HEK293 (cell line): ENCODE measurements around the gene MCM7.

Experiments
- CTCF ChIA-PET: fragments of 350-600 bp; formaldehyde crosslinking; extraction: SDS; loops from one replicate; lab custom pipeline; 2021; ENCODE audit warnings: antibody characterized with exemption; lab: Yijun Ruan, JAX
- POLR2A ChIA-PET: fragments of 300-600 bp; formaldehyde crosslinking; extraction: SDS; loops from one replicate; lab custom pipeline; 2020; ENCODE audit warnings: antibody characterized with exemption, inconsistent platforms; lab: Yijun Ruan, JAX
- H3K27ac ChIP-seq: fragments of 200-500 bp; sonication (Bioruptor generic); 2 replicates; pipeline ENCODE4 v1.5.1; 2014; ENCODE audit warnings: low read depth, low read length, control low read depth, inconsistent platforms; ENCODE audit errors: extremely low read depth
- H3K36me3 ChIP-seq, 2 experiments: fragments of 200-500 bp in 1 of 2; sonication (Bioruptor generic) in 1 of 2; 1 replicate in 1 of 2; 2 replicates in 1 of 2; pipeline ENCODE4 v1.5.1; 2014 to 2017; ENCODE audit warnings: inconsistent platforms in 2 of 2, low read length in 2 of 2; ENCODE audit not compliant: control insufficient read depth in 2 of 2, insufficient read depth in 1 of 2
- H3K4me1 ChIP-seq: fragments of 200-500 bp; sonication (Bioruptor generic); 2 replicates; pipeline ENCODE4 v1.5.1; 2014; ENCODE audit warnings: mild to moderate bottlenecking, low read length, inconsistent platforms; ENCODE audit not compliant: control insufficient read depth, insufficient read depth
- H3K4me3 ChIP-seq: 2 replicates; pipeline ENCODE4 v1.5.1; 2011; ENCODE audit warnings: low read depth, mild to moderate bottlenecking, control low read depth, low read length, moderate library complexity
- H3K9me3 ChIP-seq: fragments of 200-500 bp; sonication (Bioruptor generic); 2 replicates; pipeline ENCODE4 v1.5.1; 2014; ENCODE audit warnings: low read depth, low read length, inconsistent platforms; ENCODE audit not compliant: control insufficient read depth, insufficient read depth
- BCL11B ChIP-seq: fragments of 450-650 bp; formaldehyde crosslinking; IDR thresholded peaks from 2 replicates; pipeline ENCODE4 v1.5.1; 2016; ENCODE audit warnings: low read depth, missing biosample characterization, missing genetic modification characterization
- EGR2 ChIP-seq: fragments of 450-650 bp; formaldehyde crosslinking; IDR thresholded peaks from 2 replicates; pipeline ENCODE4 v1.5.1; 2016; ENCODE audit warnings: low read depth, missing biosample characterization, missing genetic modification characterization
- FEZF1 ChIP-seq: fragments of 450-650 bp; formaldehyde crosslinking; IDR thresholded peaks from 2 replicates; pipeline ENCODE4 v1.5.1; 2016; ENCODE audit warnings: missing biosample characterization, missing genetic modification characterization
- GLI4 ChIP-seq: fragments of 450-650 bp; formaldehyde crosslinking; IDR thresholded peaks from 2 replicates; pipeline ENCODE4 v1.5.1; 2016; ENCODE audit warnings: missing biosample characterization, missing genetic modification characterization
- KLF1 ChIP-seq: fragments of 450-650 bp; formaldehyde crosslinking; IDR thresholded peaks from 2 replicates; pipeline ENCODE4 v1.5.1; 2016; ENCODE audit warnings: missing biosample characterization, missing genetic modification characterization
- KLF10 ChIP-seq: fragments of 450-650 bp; IDR thresholded peaks from 2 replicates; pipeline ENCODE4 v1.5.1; 2018; ENCODE audit warnings: missing biosample characterization, mild to moderate bottlenecking, missing genetic modification characterization
- PRDM1 ChIP-seq: fragments of 450-650 bp; formaldehyde crosslinking; IDR thresholded peaks from 2 replicates; pipeline ENCODE4; 2016; ENCODE audit warnings: missing biosample characterization, missing genetic modification characterization
- SETDB1 ChIP-seq: IDR thresholded peaks from one replicate; pipeline ENCODE4 v1.6.1; 2017; ENCODE audit warnings: mild to moderate bottlenecking, low read length, moderate library complexity, mixed read lengths; ENCODE audit not compliant: insufficient read length
- SP7 ChIP-seq: fragments of 450-650 bp; formaldehyde crosslinking; IDR thresholded peaks from 2 replicates; pipeline ENCODE4 v1.5.1; 2016; ENCODE audit warnings: missing biosample characterization, missing genetic modification characterization
- ZBTB20 ChIP-seq: fragments of 450-650 bp; formaldehyde crosslinking; IDR thresholded peaks from 2 replicates; pipeline ENCODE4 v1.5.1; 2016; ENCODE audit warnings: missing biosample characterization, missing genetic modification characterization
- ZFHX2 ChIP-seq: fragments of 450-650 bp; formaldehyde crosslinking; conservative IDR thresholded peaks from 2 replicates; pipeline ENCODE4 v1.5.1; 2016; ENCODE audit warnings: missing biosample characterization, missing genetic modification characterization
- ZNF10 ChIP-seq: fragments of 450-650 bp; formaldehyde crosslinking; IDR thresholded peaks from 2 replicates; pipeline ENCODE4 v1.5.1; 2017; ENCODE audit warnings: missing biosample characterization, missing genetic modification characterization
- ZNF112 ChIP-seq: fragments of 450-650 bp; formaldehyde crosslinking; IDR thresholded peaks from 2 replicates; pipeline ENCODE4 v1.5.0; 2017; ENCODE audit warnings: missing biosample characterization, missing genetic modification characterization
- ZNF138 ChIP-seq: fragments of 450-650 bp; formaldehyde crosslinking; IDR thresholded peaks from 2 replicates; pipeline ENCODE4 v1.5.1; 2016; ENCODE audit warnings: missing biosample characterization, missing genetic modification characterization, borderline replicate concordance
- ZNF140 ChIP-seq: fragments of 450-650 bp; formaldehyde crosslinking; IDR thresholded peaks from 2 replicates; pipeline ENCODE4 v1.5.1; 2016; ENCODE audit warnings: missing biosample characterization, missing genetic modification characterization
- ZNF184 ChIP-seq: fragments of 450-650 bp; IDR thresholded peaks from 2 replicates; pipeline ENCODE4 v1.5.1; 2018; ENCODE audit warnings: missing biosample characterization, mild to moderate bottlenecking, missing genetic modification characterization
- ZNF211 ChIP-seq: fragments of 450-650 bp; formaldehyde crosslinking; IDR thresholded peaks from 2 replicates; pipeline ENCODE4 v1.5.1; 2016; ENCODE audit warnings: low read depth, missing biosample characterization, missing genetic modification characterization
- ZNF24 ChIP-seq: fragments of 450-650 bp; formaldehyde crosslinking; IDR thresholded peaks from 2 replicates; pipeline ENCODE4 v1.5.1; 2016; ENCODE audit warnings: missing biosample characterization, missing genetic modification characterization
- ZNF350 ChIP-seq: fragments of 450-650 bp; formaldehyde crosslinking; IDR thresholded peaks from 2 replicates; pipeline ENCODE4 v1.5.0; 2017; ENCODE audit warnings: missing biosample characterization, mild to moderate bottlenecking, missing genetic modification characterization
- ZNF423 ChIP-seq: fragments of 450-650 bp; formaldehyde crosslinking; IDR thresholded peaks from 2 replicates; pipeline ENCODE4 v1.5.1; 2016; ENCODE audit warnings: missing biosample characterization, missing genetic modification characterization
- ZNF433 ChIP-seq: fragments of 450-650 bp; formaldehyde crosslinking; IDR thresholded peaks from 2 replicates; pipeline ENCODE4 v1.5.1; 2016; ENCODE audit warnings: missing biosample characterization, missing genetic modification characterization, low read depth
- ZNF530 ChIP-seq: fragments of 450-650 bp; formaldehyde crosslinking; IDR thresholded peaks from 2 replicates; pipeline ENCODE4 v1.5.1; 2016; ENCODE audit warnings: low read depth, missing biosample characterization, missing genetic modification characterization
- ZNF558 ChIP-seq: fragments of 450-650 bp; formaldehyde crosslinking; IDR thresholded peaks from 2 replicates; pipeline ENCODE4 v1.5.1; 2016; ENCODE audit warnings: missing biosample characterization, missing genetic modification characterization
- ZNF600 ChIP-seq: fragments of 450-650 bp; formaldehyde crosslinking; IDR thresholded peaks from 2 replicates; pipeline ENCODE4 v1.5.1; 2016; ENCODE audit warnings: missing biosample characterization, missing genetic modification characterization
- ZNF654 ChIP-seq: fragments of 450-650 bp; formaldehyde crosslinking; IDR thresholded peaks from 2 replicates; pipeline ENCODE4 v1.5.1; 2016; ENCODE audit warnings: low read depth, missing biosample characterization, missing genetic modification characterization
- ZNF777 ChIP-seq: fragments of 450-650 bp; formaldehyde crosslinking; IDR thresholded peaks from 2 replicates; pipeline ENCODE4 v1.5.1; 2017; ENCODE audit warnings: missing biosample characterization, missing genetic modification characterization, borderline replicate concordance
- ZSCAN18 ChIP-seq: fragments of 450-650 bp; formaldehyde crosslinking; IDR thresholded peaks from 2 replicates; pipeline ENCODE4 v1.5.1; 2016; ENCODE audit warnings: missing biosample characterization, missing genetic modification characterization
- ZXDB ChIP-seq: fragments of 450-650 bp; formaldehyde crosslinking; IDR thresholded peaks from 2 replicates; pipeline ENCODE4 v1.5.1; 2016; ENCODE audit warnings: missing biosample characterization, missing genetic modification characterization

The MCM7 gene

GRCh38 chr7:100079024-100079560, 22.1 kb downstream of the MCM7 start:
- no peak overlapping the region for H3K4me3 ChIP-seq
- POLR2A ChIA-PET: interaction anchor here (0.6 to 1.6 kb wide), 3 partner anchors 9 to 427 kb away, joined by 3 to 4 read pairs (median 3); no protein-coding TSS in a partner anchor
- no peak for TF ChIP-seq ZNF558 (tag by site-specific recombination)
- TF ChIP-seq PRDM1 (tag by site-specific recombination): no peak
- TF ChIP-seq, all 188 proteins: peak for 0
- H3K36me3 ChIP-seq: peaks cover 25 to 58% of the 10 kb centered on the region in 2 experiments; a peak in 2 of 3 replicates
- no peak overlapping the region for H3K27ac ChIP-seq
- no peaks in the 10 kb centered on the region for H3K4me1 ChIP-seq
- H3K9me3 ChIP-seq: no peaks in the 10 kb centered on the region
- CTCF ChIA-PET: no interaction called here

GRCh38 chr7:100077205-100077604, 24.0 kb downstream of the MCM7 start:
- no peak overlapping the region for H3K27ac ChIP-seq
- H3K36me3 ChIP-seq: peaks cover 36 to 77% of the 10 kb centered on the region in 2 experiments; a peak in 2 of 3 replicates
- no peak overlapping the region for H3K4me3 ChIP-seq
- no peaks in the 10 kb centered on the region for H3K4me1 ChIP-seq
- ChIA-PET CTCF (no interaction called here), POLR2A (no interaction called here)
- no peaks in the 10 kb centered on the region for H3K9me3 ChIP-seq
- TF ChIP-seq BCL11B (no peak), ZNF423 (tag by site-specific recombination) (no peak), ZBTB20 (tag by site-specific recombination) (no peak), ZNF654 (tag by site-specific recombination) (no peak), ZNF777 (tag by site-specific recombination) (no peak), FEZF1 (no peak)

GRCh38 chr7:100075418-100075817, 25.8 kb downstream of the MCM7 start:
- CTCF ChIA-PET: interaction anchor here (0.6 to 0.7 kb wide), 2 partner anchors 25 to 85 kb away, joined by 3 read pairs; no protein-coding TSS in a partner anchor
- POLR2A ChIA-PET: interaction anchor here (0.7 kb wide), 1 partner anchor 175 kb away, joined by 3 read pairs; no protein-coding TSS in a partner anchor
- H3K36me3 ChIP-seq: peaks cover 37 to 95% of the 10 kb centered on the region in 2 experiments; a peak in 2 of 3 replicates
- no peaks in the 10 kb centered on the region for H3K4me1 ChIP-seq
- H3K9me3 ChIP-seq: no peaks in the 10 kb centered on the region
- no peak for TF ChIP-seq KLF10 (tag by site-specific recombination)
- TF ChIP-seq ZNF433 (tag by site-specific recombination): no peak
- TF ChIP-seq KLF1 (tag by site-specific recombination): no peak
- TF ChIP-seq ZSCAN18 (tag by site-specific recombination): no peak
- TF ChIP-seq ZFHX2: no peak
- TF ChIP-seq ZNF138 (tag by site-specific recombination): no peak
- TF ChIP-seq, all 188 proteins: peak for 0
- no peak overlapping the region for H3K4me3 ChIP-seq
- no peak overlapping the region for H3K27ac ChIP-seq

- H3K4me3 ChIP-seq: no peak overlapping the region
- peaks cover 35 to 96% of the 10 kb centered on the region in 2 experiments; a peak in 2 of 3 replicates for H3K36me3 ChIP-seq
- H3K4me1 ChIP-seq: no peaks in the 10 kb centered on the region
- no peak overlapping the region for H3K27ac ChIP-seq
- POLR2A ChIA-PET: no interaction called here
- CTCF ChIA-PET: no interaction called here
- H3K9me3 ChIP-seq: no peaks in the 10 kb centered on the region
- TF ChIP-seq KLF1 (tag by site-specific recombination) (no peak), EGR2 (tag by site-specific recombination) (no peak), ZNF184 (tag by site-specific recombination) (no peak), ZXDB (tag by site-specific recombination) (no peak), ZNF350 (tag by site-specific recombination) (no peak), ZNF140 (tag by site-specific recombination) (no peak), SP7 (tag by site-specific recombination) (no peak), ZNF600 (tag by site-specific recombination) (no peak), ZNF10 (tag by site-specific recombination) (no peak), ZNF24 (tag by site-specific recombination) (no peak), GLI4 (no peak), ZNF530 (tag by site-specific recombination) (no peak), ZNF211 (tag by site-specific recombination) (no peak), SETDB1 (no peak), ZNF112 (tag by site-specific recombination) (no peak)
Observed at GRCh38 chr7:100074841-100075240, 26.4 kb downstream of the MCM7 start.
